Lower leg skin (tissue), 4 donors: ENCODE results near the gene ZNF385D. TPM values are rescaled to one million over a fixed set of nuclear protein-coding genes. Genes with fewer than 3 reads are reported as not detected.

Source experiments
- DNase-seq, 2 donors: peaks; one replicate each; pipeline ENCODE4 v3.0.0-alpha.2; 2019; ENCODE audit warnings: low spot score in 2 of 2
- H3K4me3 ChIP-seq: fragments of 200-600 bp; sonication (generic); 2 replicates; pipeline ENCODE4 v1.5.1; 2017; ENCODE audit warnings: mild to moderate bottlenecking, low read depth; ENCODE audit not compliant: poor library complexity, severe bottlenecking
- POLR2A ChIP-seq, 2 donors: fragments of 450-650 bp; IDR thresholded peaks; one replicate each; pipeline ENCODE4 v1.6.1; 2016 to 2017; ENCODE audit warnings: antibody characterized with exemption in 2 of 2, mild to moderate bottlenecking in 1 of 2, moderate library complexity in 1 of 2
- WGBS, 2 donors: methylation state at CpG; one replicate each; pipeline ENCODE4 v1.1.5; 2018; 5-methylcytosine and 5-hydroxymethylcytosine counted together
- intact Hi-C: fragments of 100-400 bp; cut with DNase I; formaldehyde crosslinking; loops from one replicate; pipeline ENCODE4 v1.15.0; 2023; ENCODE audit warnings: low total_unique reads
- total RNA-seq, 4 donors: library from RNA; depleted of rRNA; stranded (reverse); fragments of >200 nt; gene quantifications; one replicate each; pipeline ENCODE4 v1.1.0, GENCODE V29; 2016
- TF ChIP-seq, protein P1 (sequence below), 3 donors: fragments of 450-650 bp; IDR thresholded peaks; one replicate each; pipeline ENCODE4 v1.5.1; 2016; ENCODE audit warnings: antibody characterized with exemption in 3 of 3, mild to moderate bottlenecking in 3 of 3, moderate library complexity in 2 of 3

Gene ZNF385D
- total RNA-seq, 4 donors from 2014 or later: 0.38 to 4.2 (median 2.1) TPM

DNA sequence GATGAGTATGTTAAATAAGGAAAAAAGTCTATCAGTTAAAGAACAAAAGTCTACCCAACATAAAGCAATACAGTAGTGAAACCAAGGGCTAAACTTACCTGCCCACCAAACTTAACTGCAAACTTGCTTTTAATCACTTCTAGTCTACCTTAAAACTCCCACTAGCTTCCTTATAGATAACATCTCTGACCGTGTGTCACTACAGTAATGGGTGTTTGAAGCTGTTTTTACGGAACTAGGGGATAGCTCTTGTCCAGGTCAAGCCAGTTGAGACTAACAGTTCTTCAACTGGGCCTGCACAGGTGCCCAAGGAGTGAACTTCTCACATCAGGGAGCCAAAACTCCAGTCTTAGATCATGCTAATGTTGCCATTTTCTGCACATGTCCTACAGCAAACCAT, 132.3 kb downstream of the ZNF385D start:
- H3K4me3 ChIP-seq: no peak overlapping the region
- TF ChIP-seq, protein P1, sequence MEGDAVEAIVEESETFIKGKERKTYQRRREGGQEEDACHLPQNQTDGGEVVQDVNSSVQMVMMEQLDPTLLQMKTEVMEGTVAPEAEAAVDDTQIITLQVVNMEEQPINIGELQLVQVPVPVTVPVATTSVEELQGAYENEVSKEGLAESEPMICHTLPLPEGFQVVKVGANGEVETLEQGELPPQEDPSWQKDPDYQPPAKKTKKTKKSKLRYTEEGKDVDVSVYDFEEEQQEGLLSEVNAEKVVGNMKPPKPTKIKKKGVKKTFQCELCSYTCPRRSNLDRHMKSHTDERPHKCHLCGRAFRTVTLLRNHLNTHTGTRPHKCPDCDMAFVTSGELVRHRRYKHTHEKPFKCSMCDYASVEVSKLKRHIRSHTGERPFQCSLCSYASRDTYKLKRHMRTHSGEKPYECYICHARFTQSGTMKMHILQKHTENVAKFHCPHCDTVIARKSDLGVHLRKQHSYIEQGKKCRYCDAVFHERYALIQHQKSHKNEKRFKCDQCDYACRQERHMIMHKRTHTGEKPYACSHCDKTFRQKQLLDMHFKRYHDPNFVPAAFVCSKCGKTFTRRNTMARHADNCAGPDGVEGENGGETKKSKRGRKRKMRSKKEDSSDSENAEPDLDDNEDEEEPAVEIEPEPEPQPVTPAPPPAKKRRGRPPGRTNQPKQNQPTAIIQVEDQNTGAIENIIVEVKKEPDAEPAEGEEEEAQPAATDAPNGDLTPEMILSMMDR (IDR thresholded peaks at IDR 0.05): no peak
- DNase-seq: no peak
- 37 to 59% methylated on average over 2 of the region's 2 CpGs for WGBS, 2 donors
- intact Hi-C loops: no loop called here

DNA sequence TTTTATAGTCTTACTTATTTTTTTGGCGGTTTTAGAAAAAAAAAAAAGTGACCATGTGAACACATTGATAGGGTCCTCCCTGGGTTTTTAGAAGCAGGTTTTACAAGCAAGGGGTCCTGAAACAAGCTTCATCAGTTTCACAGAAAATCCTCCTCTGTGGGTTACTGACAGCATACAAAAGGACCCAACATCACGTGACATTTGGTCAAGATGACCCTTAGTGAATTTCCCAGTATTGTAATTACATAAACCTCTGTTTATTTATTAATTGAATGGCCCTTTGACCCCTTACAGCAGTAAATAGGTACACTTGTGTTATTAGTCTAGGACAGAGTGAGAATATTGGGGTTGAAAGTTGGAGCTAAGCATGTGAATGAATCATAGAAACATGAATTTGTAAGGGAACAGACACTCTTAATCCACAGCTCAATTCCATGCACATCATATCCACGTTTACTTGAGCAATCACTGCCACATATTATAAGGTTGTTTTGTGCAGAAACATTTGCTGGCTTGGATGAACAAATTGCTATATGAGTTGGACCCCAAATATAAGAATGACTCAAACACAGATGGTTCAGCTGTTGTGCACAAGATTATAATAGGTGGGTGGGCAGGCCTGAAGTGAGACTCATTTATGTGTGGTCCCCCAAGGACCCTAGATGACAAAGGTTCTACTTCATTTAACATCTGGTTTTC, 137.5 kb downstream of the ZNF385D start:
- intact Hi-C loops: no loop called here
- WGBS, 2 donors: 81 to 84% methylated on average over 3 of the region's 3 CpGs
- H3K4me3 ChIP-seq: no peak overlapping the region
- TF ChIP-seq POLR2A (IDR thresholded peaks at IDR 0.05): no peak
- TF ChIP-seq, protein P1 (IDR thresholded peaks at IDR 0.05): no peak
- DNase-seq: no peak

DNA sequence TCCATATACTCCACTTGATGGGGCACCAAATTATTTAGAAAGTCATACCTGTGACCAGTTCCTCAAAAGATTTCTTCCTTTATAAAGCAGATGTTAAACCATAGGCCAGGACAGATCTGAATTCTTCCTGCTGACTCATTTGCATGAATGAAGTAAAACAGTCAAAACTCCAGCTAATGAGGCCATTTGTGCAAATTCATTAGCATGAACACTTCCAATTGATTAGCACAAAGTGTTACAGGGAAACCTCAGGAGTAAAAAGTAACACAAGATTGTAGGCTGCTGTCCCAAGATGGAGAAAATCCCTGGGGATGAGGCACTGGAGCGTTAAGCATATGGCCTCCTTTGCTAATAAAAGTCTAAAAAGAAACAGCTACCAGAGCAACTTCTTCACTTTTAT, 149.8 kb downstream of the ZNF385D start:
- H3K4me3 ChIP-seq: no peak overlapping the region
- WGBS, 2 donors: 66 to 82% methylated on average over 1 of the region's 1 CpG
- DNase-seq: no peak
- intact Hi-C loops: no loop called here
- TF ChIP-seq, protein P1 (IDR thresholded peaks at IDR 0.05): no peak
- TF ChIP-seq POLR2A (IDR thresholded peaks at IDR 0.05): no peak

DNA sequence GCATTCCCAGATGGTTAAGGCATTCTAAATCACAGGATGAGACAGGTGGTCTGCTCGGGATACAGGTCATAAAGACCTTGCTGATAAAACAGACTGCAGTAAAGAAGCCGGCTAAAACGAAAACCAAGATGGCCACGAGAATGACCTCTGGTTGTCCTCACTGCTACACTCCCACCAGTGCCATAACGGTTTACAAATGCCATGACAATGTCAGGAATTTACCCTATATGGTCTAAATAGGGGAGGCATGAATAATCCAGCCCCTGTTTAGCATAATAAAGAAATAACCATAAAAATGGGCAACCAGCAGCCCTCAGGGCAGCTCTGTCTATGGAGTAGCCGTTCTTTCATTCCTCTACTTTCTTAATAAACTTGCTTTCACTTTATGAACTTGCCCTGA, 151.1 kb downstream of the ZNF385D start:
- H3K4me3 ChIP-seq: no peak overlapping the region
- DNase-seq: no peak
- 85% methylated on average over 6 of the region's 6 CpGs for WGBS, 2 donors
- intact Hi-C loops: no loop called here
- TF ChIP-seq POLR2A (IDR thresholded peaks at IDR 0.05): no peak
- TF ChIP-seq, protein P1 (IDR thresholded peaks at IDR 0.05): no peak

DNA sequence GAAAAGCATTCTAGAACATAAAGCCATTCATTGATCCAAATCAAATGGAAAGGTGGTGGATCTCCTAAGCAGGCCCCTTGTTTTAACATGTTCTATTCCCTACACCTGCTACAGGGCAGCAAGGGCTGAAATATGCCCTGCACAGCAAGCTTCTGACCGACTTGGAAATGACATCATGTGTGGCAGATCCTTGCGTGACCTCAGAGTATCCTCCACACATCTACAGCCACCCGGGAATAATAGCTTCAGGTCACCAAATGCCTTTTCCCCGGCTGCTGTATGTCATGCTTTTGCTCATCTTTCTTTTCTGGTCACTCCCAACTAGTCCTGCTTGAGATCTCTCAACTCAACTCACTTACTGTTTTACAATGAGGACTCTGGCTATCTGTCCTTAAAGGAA, 158.2 kb downstream of the ZNF385D start:
- 75 to 88% methylated on average over 4 of the region's 4 CpGs for WGBS, 2 donors
- intact Hi-C loops: no loop called here
- TF ChIP-seq, protein P1 (IDR thresholded peaks at IDR 0.05): no peak
- TF ChIP-seq POLR2A (IDR thresholded peaks at IDR 0.05): no peak

DNA sequence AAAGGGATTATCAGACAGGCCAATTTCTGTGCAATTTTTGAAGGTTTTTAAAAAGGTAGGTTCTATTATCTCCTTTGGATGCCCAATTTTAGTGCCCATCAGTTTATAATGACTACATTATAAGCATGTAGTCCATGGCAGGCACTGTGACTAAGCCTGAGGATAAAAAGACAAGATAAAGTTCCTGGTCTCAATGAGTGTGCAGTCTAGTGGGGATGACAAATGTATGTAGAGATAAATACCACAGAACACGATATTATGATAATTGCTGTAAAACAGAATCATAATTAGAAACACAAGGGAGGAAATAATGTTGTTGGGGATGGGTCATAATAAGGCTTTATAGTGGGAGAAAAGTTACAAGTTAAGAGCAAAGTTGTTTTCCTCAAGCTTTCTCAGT, 163.1 kb downstream of the ZNF385D start:
- DNase-seq: no peak
- intact Hi-C loops: no loop called here
- H3K4me3 ChIP-seq: no peak overlapping the region
- no peak for TF ChIP-seq POLR2A (IDR thresholded peaks at IDR 0.05)
- TF ChIP-seq, protein P1 (IDR thresholded peaks at IDR 0.05): no peak
- 59 to 65% methylated on average over 1 of the region's 1 CpG for WGBS, 2 donors

More for the DNA sequence above, 158.2 kb downstream of the ZNF385D start:
- DNase-seq: no peak
- no peak overlapping the region for H3K4me3 ChIP-seq
